ENCODE measurements around the gene PPM1H.
"Not testable (repeated sequence)": the region's sequence is repeated elsewhere in the genome, so short reads cannot be mapped to it uniquely, and the experiment has no call there.

The PPM1H gene, protein sequence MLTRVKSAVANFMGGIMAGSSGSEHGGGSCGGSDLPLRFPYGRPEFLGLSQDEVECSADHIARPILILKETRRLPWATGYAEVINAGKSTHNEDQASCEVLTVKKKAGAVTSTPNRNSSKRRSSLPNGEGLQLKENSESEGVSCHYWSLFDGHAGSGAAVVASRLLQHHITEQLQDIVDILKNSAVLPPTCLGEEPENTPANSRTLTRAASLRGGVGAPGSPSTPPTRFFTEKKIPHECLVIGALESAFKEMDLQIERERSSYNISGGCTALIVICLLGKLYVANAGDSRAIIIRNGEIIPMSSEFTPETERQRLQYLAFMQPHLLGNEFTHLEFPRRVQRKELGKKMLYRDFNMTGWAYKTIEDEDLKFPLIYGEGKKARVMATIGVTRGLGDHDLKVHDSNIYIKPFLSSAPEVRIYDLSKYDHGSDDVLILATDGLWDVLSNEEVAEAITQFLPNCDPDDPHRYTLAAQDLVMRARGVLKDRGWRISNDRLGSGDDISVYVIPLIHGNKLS

GRCh38 chr12:62934799-62935674, at the start of gene PPM1H:
Gene PPM1H, minus strand, starts transcription at chr12:62935150. Its CDS starts 414 bp downstream, at chr12:62934736.
- peak; percentile 86 for DNase-seq (ENCODE audit: low spot score)

DNA sequence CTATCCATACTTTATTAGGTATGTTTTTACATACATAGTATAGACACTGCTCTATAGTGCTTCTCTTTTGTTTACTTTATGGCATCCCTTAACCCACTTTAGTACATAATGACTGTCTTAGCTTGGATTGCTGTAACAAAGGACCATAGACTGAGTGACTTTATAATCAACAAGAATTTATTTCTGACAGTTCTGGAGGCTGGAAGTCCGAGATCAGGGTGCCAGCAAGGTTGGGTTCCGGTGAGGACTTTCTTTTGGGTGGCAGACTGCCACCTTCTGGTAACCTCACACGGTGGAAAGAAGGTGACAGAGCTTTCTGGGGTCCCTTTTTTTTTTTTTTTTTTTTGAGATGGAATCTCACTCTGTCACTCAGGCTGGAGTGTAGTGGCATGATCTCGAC, 48.6 kb upstream of the PPM1H start:
- peak; percentile 4 for DNase-seq (ENCODE audit: low spot score)

- DNase-seq (ENCODE audit: low spot score) = no peak
These were observed 43.8 kb upstream of the PPM1H start for GRCh38 chr12:62978768-62979167.

GRCh38 chr12:62977883-62978282, 42.9 kb upstream of the PPM1H start:
- no peak for DNase-seq (ENCODE audit: low spot score)

DNA sequence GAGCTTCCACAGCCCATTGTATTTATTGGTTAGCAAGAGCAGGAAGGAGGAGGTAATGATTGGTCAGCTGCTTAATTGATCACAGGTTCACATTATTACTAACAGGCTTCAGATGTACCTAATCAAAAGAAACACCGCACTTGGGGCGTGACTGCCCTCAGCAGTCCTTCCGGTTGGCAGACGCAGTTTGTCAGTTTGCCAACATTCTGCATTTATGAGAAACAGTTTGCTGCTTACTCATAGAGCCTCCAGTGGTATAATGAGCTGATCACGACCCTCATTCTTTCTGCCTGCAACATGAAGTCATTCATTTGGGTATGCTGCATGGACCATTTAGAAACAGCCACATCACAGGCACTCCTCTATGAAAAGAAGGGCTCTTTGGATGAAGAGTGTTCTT, 42.5 kb upstream of the PPM1H start:
- no peak for DNase-seq (ENCODE audit: low spot score)

- no peak for DNase-seq (ENCODE audit: low spot score)
These were observed 41.2 kb upstream of the PPM1H start for GRCh38 chr12:62976110-62976662.

- no peak for DNase-seq (ENCODE audit: low spot score)
These were observed 37.0 kb upstream of the PPM1H start for GRCh38 chr12:62971769-62972525.

DNA sequence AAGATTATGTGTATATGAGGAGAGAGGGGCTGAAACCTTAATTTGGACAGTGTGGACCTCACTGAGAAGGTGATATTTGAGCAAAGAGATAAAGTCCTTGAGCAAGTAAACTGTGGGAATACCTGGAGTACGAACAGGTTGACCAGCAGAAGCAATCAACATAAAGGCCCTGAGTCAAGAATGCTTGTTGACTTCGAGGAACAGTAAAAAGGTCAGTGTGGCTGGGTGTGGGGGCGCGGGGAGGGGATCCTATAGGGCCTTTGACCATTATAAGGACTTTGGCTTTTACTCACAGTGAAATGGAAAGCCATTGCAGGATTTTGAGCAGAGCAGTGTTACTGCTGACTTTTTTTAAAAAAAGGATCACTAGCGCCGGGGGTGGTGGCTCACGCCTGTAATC, 34.7 kb upstream of the PPM1H start:
- no peak for DNase-seq (ENCODE audit: low spot score)

GRCh38 chr12:62967701-62968100, 32.8 kb upstream of the PPM1H start:
- no peak for DNase-seq (ENCODE audit: low spot score)

DNA sequence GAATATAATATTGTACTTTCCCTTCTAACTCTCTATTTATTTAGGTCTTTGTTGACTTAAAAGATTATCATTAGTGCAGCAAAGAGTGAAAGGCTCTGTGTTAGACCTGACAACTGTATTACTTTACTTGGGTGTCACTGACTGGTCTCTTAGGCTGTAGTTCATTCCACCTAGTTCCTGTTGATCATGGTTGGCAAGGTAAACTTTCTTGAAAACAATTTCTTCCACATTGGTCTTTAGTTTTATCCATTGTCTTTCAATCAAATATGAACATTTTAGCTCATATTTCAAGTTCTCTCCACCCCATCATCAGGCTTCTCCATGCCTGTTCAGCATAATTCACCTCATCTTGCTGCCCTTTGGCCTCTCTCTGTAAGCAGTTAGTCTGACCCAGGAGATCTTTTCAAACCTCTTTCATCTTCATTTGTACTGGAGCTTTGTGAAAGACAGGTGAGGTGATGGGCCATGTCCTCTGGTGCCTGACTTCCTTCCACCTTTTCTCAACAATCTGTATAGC, 32.1 kb upstream of the PPM1H start:
- no peak for DNase-seq (ENCODE audit: low spot score)

DNA sequence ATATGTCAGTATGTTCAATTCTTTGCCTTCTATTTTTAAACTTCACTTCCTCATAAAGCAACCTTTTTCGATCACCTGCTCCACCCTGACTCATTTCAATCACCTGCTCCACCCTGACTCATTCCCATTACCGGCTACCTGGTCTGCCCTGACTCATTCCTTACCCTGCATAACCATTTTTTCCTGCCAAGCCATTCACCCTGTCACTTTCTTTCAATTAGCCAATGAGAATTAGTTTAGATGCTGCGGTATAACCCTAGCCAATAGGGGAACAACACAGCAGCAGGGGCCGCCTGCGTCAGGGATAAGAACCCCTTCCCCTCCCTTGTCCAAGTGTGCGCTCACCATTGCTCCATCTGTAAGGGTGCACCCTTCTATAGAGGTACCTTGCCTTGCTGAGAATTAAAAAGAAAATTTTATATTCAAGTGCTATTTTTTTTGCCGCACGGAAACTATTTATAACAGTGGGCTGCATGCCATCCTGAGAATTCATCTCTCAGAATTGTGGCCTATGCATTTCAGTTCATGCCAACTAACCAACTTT, 31.6 kb upstream of the PPM1H start:
- DNase-seq (ENCODE audit: low spot score) = not testable (repeated sequence)

DNA sequence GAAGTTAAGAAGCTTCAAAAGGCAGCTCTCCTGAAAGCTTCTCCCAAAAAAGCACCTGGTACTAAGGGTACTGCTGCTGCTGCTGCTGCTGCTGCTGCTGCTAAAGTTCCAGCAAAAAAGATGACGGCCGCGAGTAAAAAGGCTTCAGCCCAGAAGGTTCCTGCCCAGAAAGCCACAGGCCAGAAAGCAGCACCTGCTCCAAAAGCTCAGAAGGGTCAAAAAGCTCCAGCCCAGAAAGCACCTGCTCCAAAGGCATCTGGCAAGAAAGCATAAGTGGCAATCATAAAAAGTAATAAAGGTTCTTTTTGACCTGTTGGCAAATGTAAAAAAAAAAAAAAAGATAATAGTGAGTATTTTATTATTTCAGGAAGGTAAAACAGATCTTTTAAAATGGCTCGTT, 30.8 kb upstream of the PPM1H start:
- DNase-seq (ENCODE audit: low spot score) = not testable (repeated sequence)

GRCh38 chr12:62965242-62965641, 30.3 kb upstream of the PPM1H start:
- DNase-seq (ENCODE audit: low spot score) = not testable (repeated sequence)

GRCh38 chr12:62963486-62964041, 28.6 kb upstream of the PPM1H start:
- no peak for DNase-seq (ENCODE audit: low spot score)

DNA sequence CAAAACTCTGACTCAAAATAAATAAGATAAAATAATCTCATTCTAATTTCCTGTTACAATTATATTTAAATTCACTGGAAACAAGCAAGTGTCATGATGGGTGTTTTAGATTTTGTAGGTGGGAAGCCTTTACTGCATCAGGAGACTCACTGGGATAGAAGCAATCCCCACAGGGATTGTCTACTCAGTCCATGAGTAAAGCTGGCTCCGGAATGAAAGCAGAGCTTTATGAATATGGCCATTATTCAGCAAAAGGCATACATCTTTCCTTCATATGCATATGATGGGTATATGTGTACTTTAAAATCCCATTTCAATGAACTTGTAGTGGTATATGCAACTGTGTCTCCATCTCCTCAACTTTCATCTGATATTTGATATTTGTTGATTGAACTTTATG, 25.4 kb upstream of the PPM1H start:
- no peak for DNase-seq (ENCODE audit: low spot score)

- DNase-seq (ENCODE audit: low spot score) = no peak
These were observed 24.8 kb upstream of the PPM1H start for GRCh38 chr12:62959745-62960144.

- DNase-seq (ENCODE audit: low spot score) = no peak
These were observed 22.4 kb upstream of the PPM1H start for GRCh38 chr12:62957233-62957953.

GRCh38 chr12:62955678-62956077, 20.7 kb upstream of the PPM1H start:
- no peak for DNase-seq (ENCODE audit: low spot score)

DNA sequence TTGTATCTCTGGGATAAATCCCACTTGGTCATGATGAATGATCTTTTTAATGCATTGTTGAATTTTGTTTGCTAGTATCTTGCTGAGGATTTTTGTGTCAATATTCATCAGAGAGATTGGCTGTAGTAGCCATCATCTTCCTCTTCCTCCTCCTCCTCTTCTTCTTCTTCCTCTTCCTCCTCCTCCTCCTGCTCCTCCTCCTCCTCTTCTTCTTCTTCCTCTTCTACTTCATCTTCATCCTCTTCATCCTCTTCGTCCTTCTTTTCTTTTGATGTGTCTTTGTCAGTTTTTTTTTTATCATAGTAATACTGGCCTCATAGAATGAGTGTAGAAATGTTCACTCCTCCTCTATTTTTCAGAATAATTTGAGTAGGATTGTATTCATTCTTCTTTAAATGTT, 15.4 kb upstream of the PPM1H start:
- no peak for DNase-seq (ENCODE audit: low spot score)

- no peak for DNase-seq (ENCODE audit: low spot score)
These were observed 13.2 kb upstream of the PPM1H start for GRCh38 chr12:62948123-62948522.

Measured in Ammon's horn (tissue), 1 donor.